ES-I3 (cell line): ENCODE data around the gene PSD4.
A peak's percentile ranks its signal among the peaks of the same experiment; 100 is the strongest.

ENCODE experiments used
- H3K36me3 ChIP-seq: 2 replicates; pipeline ENCODE4 v1.6.1; 2013; ENCODE audit warnings: mild to moderate bottlenecking, low read length, control low read depth, moderate library complexity; ENCODE audit not compliant: insufficient read depth
- H3K4me1 ChIP-seq: 2 replicates; pipeline ENCODE4 v1.6.1; 2013; ENCODE audit warnings: mild to moderate bottlenecking, control low read depth, low read length; ENCODE audit not compliant: insufficient read depth
- H3K9ac ChIP-seq: 2 replicates; pipeline ENCODE4 v1.6.1; 2013; ENCODE audit warnings: low read depth, mild to moderate bottlenecking, low read length, moderate library complexity
- H3K9me3 ChIP-seq: 2 replicates; pipeline ENCODE4 v1.6.1; 2013; ENCODE audit warnings: mild to moderate bottlenecking, low read length, moderate library complexity; ENCODE audit not compliant: control insufficient read depth, insufficient read depth

Gene PSD4

GRCh38 chr2:113136828-113137775 is 36.7 kb upstream of the PSD4 start:
- Histone ChIP-seq H3K4me1 (no peaks in the 10 kb centered on the region), H3K9me3 (no peaks in the 10 kb centered on the region), H3K36me3 (no peaks in the 10 kb centered on the region)

GRCh38 chr2:113137827-113138226 is 35.9 kb upstream of the PSD4 start:
- Histone ChIP-seq H3K4me1 (no peaks in the 10 kb centered on the region), H3K9ac (no peak overlapping the region), H3K36me3 (no peaks in the 10 kb centered on the region), H3K9me3 (no peaks in the 10 kb centered on the region)

More at GRCh38 chr2:113136828-113137775, 36.7 kb upstream of the PSD4 start:
- H3K9ac ChIP-seq = no peak overlapping the region

- Histone ChIP-seq H3K9me3 (no peaks in the 10 kb centered on the region), H3K9ac (no peak overlapping the region), H3K4me1 (no peaks in the 10 kb centered on the region), H3K36me3 (no peaks in the 10 kb centered on the region)
These were observed 35.1 kb upstream of the PSD4 start for GRCh38 chr2:113138428-113139322.

DNA sequence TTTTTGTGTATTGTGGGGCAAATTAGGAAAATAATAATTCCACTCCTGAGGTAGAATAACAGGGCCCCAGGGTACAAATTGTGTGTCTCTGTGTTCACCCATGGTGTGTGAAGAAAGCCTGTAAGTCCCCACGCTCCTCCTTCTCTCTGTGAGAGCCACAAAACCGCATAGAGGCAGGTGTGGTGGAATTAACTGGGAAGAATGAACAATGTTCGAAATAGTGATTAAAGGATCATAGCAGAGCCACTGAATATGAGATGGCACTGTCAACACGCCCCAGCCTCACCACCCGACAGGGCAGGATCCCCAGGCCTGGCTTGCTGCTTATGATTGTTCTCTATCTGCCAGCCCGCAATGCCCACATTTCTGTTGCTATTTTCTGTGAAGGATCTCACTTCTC is 32.3 kb upstream of the PSD4 start:
- H3K9ac ChIP-seq = no peak overlapping the region

DNA sequence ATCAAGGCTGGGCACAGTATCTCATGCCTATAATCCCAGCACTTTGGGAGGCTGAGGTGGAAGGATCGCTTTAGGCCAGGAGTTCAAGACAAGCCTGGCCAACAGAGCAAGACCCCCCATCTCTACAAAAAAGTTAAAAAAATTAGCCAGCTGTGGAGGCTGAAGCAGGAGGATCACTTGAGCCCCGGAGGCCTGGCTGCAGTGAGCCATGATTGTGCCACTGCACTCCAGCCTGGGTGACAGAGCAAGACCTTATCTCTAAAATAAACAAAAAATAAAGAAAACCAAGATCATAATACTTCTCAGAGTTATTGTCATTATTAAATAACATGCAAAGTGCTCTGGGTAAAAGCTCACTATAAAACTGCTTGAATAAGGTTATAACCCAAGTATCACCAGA is 31.5 kb upstream of the PSD4 start:
- no peaks in the 10 kb centered on the region for H3K9me3 ChIP-seq
- H3K9ac ChIP-seq = no peak overlapping the region
- no peaks in the 10 kb centered on the region for H3K4me1 ChIP-seq
- H3K36me3 ChIP-seq = no peaks in the 10 kb centered on the region

More for the DNA sequence above, 32.3 kb upstream of the PSD4 start:
- no peaks in the 10 kb centered on the region for H3K36me3 ChIP-seq
- no peaks in the 10 kb centered on the region for H3K9me3 ChIP-seq
- no peaks in the 10 kb centered on the region for H3K4me1 ChIP-seq

GRCh38 chr2:113144259-113144658 is 29.5 kb upstream of the PSD4 start:
- Histone ChIP-seq H3K36me3 (no peaks in the 10 kb centered on the region), H3K9me3 (no peaks in the 10 kb centered on the region), H3K9ac (no peak overlapping the region), H3K4me1 (no peaks in the 10 kb centered on the region)

DNA sequence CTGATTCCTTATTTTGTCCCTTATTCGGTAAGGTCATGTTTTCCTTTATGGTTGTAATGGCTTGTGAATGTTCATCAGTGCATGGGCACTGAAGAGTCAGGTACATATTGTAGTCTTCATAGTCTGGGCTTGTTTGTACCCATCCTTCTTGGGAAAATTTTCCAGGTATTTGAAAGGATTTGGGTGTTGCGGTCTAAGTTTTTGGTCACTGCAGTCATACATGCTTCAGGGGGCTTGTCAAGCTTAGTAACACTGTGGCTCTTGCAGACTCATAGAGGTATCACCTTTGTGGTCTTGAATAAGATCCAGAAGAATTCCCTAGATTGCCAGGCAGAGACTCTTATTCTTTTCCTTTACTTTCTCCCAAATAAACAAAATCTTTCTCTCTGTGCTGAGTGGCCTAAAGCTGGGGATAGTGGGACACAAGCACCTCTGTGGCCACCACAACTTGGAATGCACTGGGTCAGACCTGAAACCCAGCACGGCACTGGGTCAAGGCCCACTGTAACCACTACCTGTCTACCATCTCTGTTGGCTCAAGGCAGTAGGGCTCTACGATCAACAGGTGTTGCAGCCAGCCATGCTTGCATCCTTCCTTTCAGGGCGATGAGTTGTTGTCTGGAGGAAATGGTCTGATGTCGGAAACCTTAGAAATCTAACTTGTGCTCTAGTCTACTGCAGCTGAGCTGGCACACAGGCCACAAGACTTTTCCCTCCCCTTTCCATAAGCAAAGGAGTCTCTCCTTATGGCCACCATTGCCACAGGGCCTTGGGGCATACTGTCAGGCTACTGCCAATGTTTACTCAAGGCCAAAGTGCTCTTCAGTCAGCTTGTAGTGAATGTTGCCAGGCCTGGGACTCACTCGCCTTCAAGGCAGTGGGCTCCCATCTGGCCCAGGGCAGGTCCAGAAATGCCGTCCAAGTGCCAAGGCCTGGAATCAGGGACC is 24.9 kb upstream of the PSD4 start:
- Histone ChIP-seq H3K4me1 (no peaks in the 10 kb centered on the region), H3K9me3 (no peaks in the 10 kb centered on the region), H3K36me3 (no peaks in the 10 kb centered on the region), H3K9ac (no peak overlapping the region)

- no peaks in the 10 kb centered on the region for H3K4me1 ChIP-seq
- no peak overlapping the region for H3K9ac ChIP-seq
- no peaks in the 10 kb centered on the region for H3K9me3 ChIP-seq
- no peaks in the 10 kb centered on the region for H3K36me3 ChIP-seq
These were observed 24.1 kb upstream of the PSD4 start for GRCh38 chr2:113149553-113150257.

DNA sequence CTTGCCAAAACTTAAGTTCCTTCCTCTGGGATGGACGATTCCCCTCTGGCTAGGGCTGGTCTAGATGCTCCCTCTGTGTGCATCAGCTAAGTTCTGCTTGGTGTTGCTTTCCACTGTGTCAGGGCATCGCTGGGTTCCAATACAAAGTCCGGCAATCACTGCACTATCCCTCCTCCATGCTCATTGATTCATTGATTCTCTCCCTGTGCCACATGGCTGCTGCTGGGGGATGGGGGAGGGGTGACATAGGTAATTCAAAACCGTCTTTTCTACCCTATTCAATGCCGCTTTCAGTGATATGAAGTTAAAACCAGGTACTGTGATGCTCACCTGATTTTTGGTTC is 23.5 kb upstream of the PSD4 start:
- Histone ChIP-seq H3K9ac (no peak overlapping the region), H3K36me3 (no peaks in the 10 kb centered on the region), H3K9me3 (no peaks in the 10 kb centered on the region)

GRCh38 chr2:113155331-113155730 is 18.4 kb upstream of the PSD4 start:
- no peaks in the 10 kb centered on the region for H3K36me3 ChIP-seq
- H3K9ac ChIP-seq = no peak overlapping the region
- H3K9me3 ChIP-seq = no peaks in the 10 kb centered on the region
- H3K4me1 ChIP-seq = peaks cover 3% of the 10 kb centered on the region; the same call in 1 of the 2 replicates

More for the DNA sequence above, 23.5 kb upstream of the PSD4 start:
- H3K4me1 ChIP-seq = no peaks in the 10 kb centered on the region

- Histone ChIP-seq H3K9ac (peak overlapping the region; percentile 64), H3K9me3 (no peaks in the 10 kb centered on the region), H3K36me3 (no peaks in the 10 kb centered on the region), H3K4me1 (peaks cover 3% of the 10 kb centered on the region; the same call in 1 of the 2 replicates)
These were observed 17.3 kb upstream of the PSD4 start for GRCh38 chr2:113156278-113157117.

GRCh38 chr2:113157118-113157896 is 16.5 kb upstream of the PSD4 start:
- Histone ChIP-seq H3K36me3 (no peaks in the 10 kb centered on the region), H3K4me1 (peaks cover 3% of the 10 kb centered on the region; the same call in 1 of the 2 replicates), H3K9ac (peak overlapping the region; percentile 66), H3K9me3 (no peaks in the 10 kb centered on the region)
